HCEC 1CT (cell line): ENCODE data around the gene CBLIF.
A peak's percentile ranks its signal among the peaks of the same experiment; 100 is the strongest.
"Not testable (repeated sequence)": the region's sequence is repeated elsewhere in the genome, so short reads cannot be mapped to it uniquely, and the experiment has no call there.

Source experiments
- DNase-seq: peaks from one replicate; pipeline ENCODE4 v3.0.0-alpha.2; 2017

The CBLIF gene

GRCh38 chr11:59791639-59792038, 53.7 kb downstream of the CBLIF start:
- no peak for DNase-seq

DNA sequence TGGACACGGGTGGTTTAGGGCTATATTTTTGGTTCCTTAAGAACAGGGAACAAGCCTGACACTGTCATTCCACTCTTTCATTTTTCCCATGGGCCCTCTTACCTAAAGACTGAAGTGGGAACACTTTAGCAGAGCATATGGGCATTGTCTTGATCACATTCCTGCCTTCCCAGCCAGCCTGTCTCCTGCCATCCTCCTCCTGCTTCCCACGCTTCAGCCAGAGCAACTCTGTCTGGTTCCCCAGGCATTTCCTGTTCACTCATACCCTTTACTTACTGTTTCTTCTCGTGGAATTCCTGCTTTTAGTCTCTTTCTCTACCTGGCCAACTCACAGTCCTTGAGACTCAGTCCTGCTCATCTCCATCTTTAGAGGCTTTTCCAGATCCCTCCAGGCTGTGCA, 57.5 kb downstream of the CBLIF start:
- DNase-seq = peak; percentile 48

DNA sequence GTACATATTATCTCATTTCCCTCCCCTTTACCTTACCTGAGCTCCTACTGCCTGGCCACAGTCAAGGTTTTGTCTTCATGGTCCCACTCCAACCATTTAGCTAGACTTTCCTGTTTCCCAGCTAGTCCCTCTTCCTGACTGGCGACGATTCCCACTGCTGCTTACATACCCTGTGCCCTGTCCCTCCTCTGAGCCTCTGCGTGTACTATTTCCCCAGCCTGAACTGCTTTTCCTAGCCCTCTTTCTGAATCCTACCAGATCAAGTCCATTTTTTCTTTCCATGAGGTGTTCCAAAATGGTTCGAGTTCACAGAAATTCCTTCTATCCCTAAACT, 58.1 kb downstream of the CBLIF start:
- no peak for DNase-seq

DNA sequence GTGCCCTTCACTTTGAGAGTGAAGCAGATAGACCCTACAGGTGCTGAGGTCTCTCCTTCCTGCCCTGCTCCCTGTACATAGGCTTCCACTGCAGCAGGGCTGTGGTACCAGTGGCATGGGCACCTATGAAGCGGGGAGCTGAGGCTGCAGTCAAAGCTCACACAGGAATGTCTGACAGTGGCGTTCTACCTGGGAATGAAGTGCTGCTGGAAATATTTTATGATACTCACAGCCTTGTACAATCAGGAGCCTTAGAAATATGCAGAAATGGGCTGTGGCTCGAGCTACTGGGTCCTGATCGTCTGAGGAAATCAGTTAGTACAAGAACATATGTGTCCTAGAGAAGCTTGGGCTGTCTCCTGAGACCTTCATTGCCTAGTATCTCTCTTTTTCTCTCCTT, 59.5 kb downstream of the CBLIF start:
- no peak for DNase-seq

GRCh38 chr11:59784441-59784840, 60.9 kb downstream of the CBLIF start:
- DNase-seq = not testable (repeated sequence)

- DNase-seq = no peak
These were observed 61.6 kb downstream of the CBLIF start for GRCh38 chr11:59783632-59784090.

GRCh38 chr11:59782080-59782479, 63.2 kb downstream of the CBLIF start:
- DNase-seq = no peak

DNA sequence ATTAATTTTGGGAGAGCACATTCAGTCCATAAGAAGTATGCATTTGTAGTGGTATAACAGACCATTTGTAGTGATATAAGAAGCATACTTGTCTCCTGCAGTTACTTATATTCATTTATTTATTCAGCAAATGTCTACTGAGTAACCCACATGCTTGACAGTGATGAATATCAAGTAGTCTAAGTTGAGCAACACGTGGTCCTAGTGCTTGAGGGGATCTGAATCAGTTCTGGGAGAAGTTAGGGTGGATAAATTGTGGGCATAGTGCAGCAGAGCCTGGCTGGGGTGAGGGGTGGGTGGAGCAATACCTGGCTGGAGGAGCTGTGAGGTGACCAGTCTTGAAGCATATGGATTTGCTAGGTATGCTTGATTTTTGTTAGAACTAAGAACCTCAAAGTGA, 65.8 kb downstream of the CBLIF start:
- no peak for DNase-seq
